Endothelial cell (in vitro differentiated cells): ENCODE data around the gene ZEB1. TPM values are rescaled to one million over a fixed set of nuclear protein-coding genes. Genes with fewer than 3 reads are reported as not detected.

Experiments
- DNase-seq: peaks from one replicate; pipeline ENCODE4 v3.0.0; 2021; ENCODE audit warnings: low spot score
- H3K27ac Mint-ChIP-seq: one replicate; pipeline ENCODE4 v1.8.0; 2021; ENCODE audit warnings: mixed read lengths, inconsistent platforms; ENCODE audit not compliant: unreplicated experiment
- H3K27me3 Mint-ChIP-seq: one replicate; pipeline ENCODE4 v1.8.0; 2021; ENCODE audit warnings: mild to moderate bottlenecking, moderate library complexity, mixed read lengths, inconsistent platforms; ENCODE audit not compliant: unreplicated experiment
- H3K36me3 Mint-ChIP-seq: one replicate; pipeline ENCODE4 v1.8.0; 2021; ENCODE audit warnings: mild to moderate bottlenecking, low read depth, mixed read lengths, inconsistent platforms; ENCODE audit not compliant: unreplicated experiment
- H3K4me1 Mint-ChIP-seq: one replicate; pipeline ENCODE4 v1.8.0; 2021; ENCODE audit warnings: mild to moderate bottlenecking, mixed read lengths, inconsistent platforms; ENCODE audit not compliant: unreplicated experiment
- H3K4me3 Mint-ChIP-seq: one replicate; pipeline ENCODE4 v1.8.0; 2021; ENCODE audit warnings: mild to moderate bottlenecking, mixed read lengths, inconsistent platforms; ENCODE audit not compliant: unreplicated experiment
- H3K9me3 Mint-ChIP-seq: one replicate; pipeline ENCODE4 v1.8.0; 2021; ENCODE audit warnings: mixed read lengths, inconsistent platforms; ENCODE audit not compliant: unreplicated experiment
- CTCF ChIP-seq: fragments of 200-600 bp; sonication (generic); IDR thresholded peaks from one replicate; pipeline ENCODE4 v1.5.0; 2021; ENCODE audit warnings: antibody characterized with exemption; ENCODE audit not compliant: unreplicated experiment
- total RNA-seq: library from RNA; stranded (reverse); fragmentation: NEBNext Ultra II Directional; extraction: Animal tissue kit (Norgen Biotek cat#: 25700); gene quantifications from one replicate; pipeline ENCODE4 v1.2.1, GENCODE V29; 2021; ENCODE audit not compliant: unreplicated experiment

The ZEB1 gene
- total RNA-seq, 1 donor from 2014 or later: 76.6 TPM

- Mint-ChIP-seq H3K36me3 (no peaks in the 10 kb centered on the region), H3K4me3 (no peak overlapping the region), H3K9me3 (no peaks in the 10 kb centered on the region), H3K4me1 (peaks cover 4% of the 10 kb centered on the region), H3K27me3 (no peaks in the 10 kb centered on the region), H3K27ac (no peak overlapping the region)
- no peak for DNase-seq
- TF ChIP-seq CTCF: no peak
These were observed 24.0 kb downstream of the ZEB1 start for GRCh38 chr10:31343009-31343408.

- peaks cover 4% of the 10 kb centered on the region for H3K4me1 Mint-ChIP-seq
- no peak for TF ChIP-seq CTCF
- no peaks in the 10 kb centered on the region for H3K36me3 Mint-ChIP-seq
- no peak overlapping the region for H3K4me3 Mint-ChIP-seq
- no peaks in the 10 kb centered on the region for H3K27me3 Mint-ChIP-seq
- no peak for DNase-seq
- H3K27ac Mint-ChIP-seq: no peak overlapping the region
- H3K9me3 Mint-ChIP-seq: no peaks in the 10 kb centered on the region
These were observed 24.5 kb downstream of the ZEB1 start for GRCh38 chr10:31343551-31343950.

GRCh38 chr10:31345886-31346285, 26.9 kb downstream of the ZEB1 start:
- no peak overlapping the region for H3K4me3 Mint-ChIP-seq
- no peak for DNase-seq
- no peaks in the 10 kb centered on the region for H3K27me3 Mint-ChIP-seq
- no peak overlapping the region for H3K27ac Mint-ChIP-seq
- no peak for TF ChIP-seq CTCF
- H3K9me3 Mint-ChIP-seq: no peaks in the 10 kb centered on the region
- no peaks in the 10 kb centered on the region for H3K36me3 Mint-ChIP-seq
- peaks cover 9% of the 10 kb centered on the region for H3K4me1 Mint-ChIP-seq

GRCh38 chr10:31346953-31347352, 27.9 kb downstream of the ZEB1 start:
- no peak for TF ChIP-seq CTCF
- H3K4me1 Mint-ChIP-seq: peaks cover 9% of the 10 kb centered on the region

GRCh38 chr10:31347705-31348104, 28.7 kb downstream of the ZEB1 start:
- Mint-ChIP-seq H3K27me3 (no peaks in the 10 kb centered on the region), H3K36me3 (no peaks in the 10 kb centered on the region), H3K9me3 (no peaks in the 10 kb centered on the region), H3K4me3 (no peak overlapping the region), H3K4me1 (peaks cover 12% of the 10 kb centered on the region), H3K27ac (no peak overlapping the region)
- DNase-seq: no peak
- TF ChIP-seq CTCF: no peak

More at GRCh38 chr10:31346953-31347352, 27.9 kb downstream of the ZEB1 start:
- Mint-ChIP-seq H3K4me3 (no peak overlapping the region), H3K27ac (no peak overlapping the region), H3K36me3 (no peaks in the 10 kb centered on the region), H3K9me3 (no peaks in the 10 kb centered on the region), H3K27me3 (no peaks in the 10 kb centered on the region)
- DNase-seq: no peak
